SK-N-MC (cell line): ENCODE data around the gene MPPED2.

Experiments
- EZH2 ChIP-seq: fragments of 200-600 bp; sonication (generic); IDR thresholded peaks from one replicate; pipeline ENCODE4 v1.6.1; 2017; ENCODE audit warnings: antibody characterized with exemption
- FOXP2 ChIP-seq: optimal IDR thresholded peaks from 2 replicates; pipeline ENCODE3; 2011; ENCODE audit warnings: mild to moderate bottlenecking, moderate library complexity; ENCODE audit not compliant: insufficient read depth; ENCODE audit errors: extremely low read length, control extremely low read depth
- POLR2AphosphoS5 ChIP-seq: IDR thresholded peaks from 2 replicates; pipeline ENCODE4 v1.6.1; 2012; ENCODE audit warnings: mild to moderate bottlenecking, low read depth, low read length, borderline replicate concordance

DNA sequence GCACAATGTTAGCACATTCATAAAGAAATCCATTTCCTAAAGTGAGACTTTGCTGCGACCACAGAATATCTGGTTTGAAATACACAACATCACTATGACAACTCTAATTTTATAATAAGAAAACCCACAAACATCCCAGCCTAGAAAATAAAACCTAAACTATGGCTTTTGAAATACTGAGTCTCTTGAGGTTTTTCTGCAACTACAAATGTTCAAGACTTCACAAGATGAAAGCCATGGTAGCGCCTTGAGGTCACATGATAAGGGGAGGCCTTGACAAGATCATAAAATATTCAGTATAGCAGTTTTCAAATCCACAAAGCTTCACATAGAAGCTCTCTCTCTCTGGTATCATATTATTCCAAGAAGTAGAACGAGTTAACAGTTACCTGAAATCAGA is 126.8 kb downstream of the MPPED2 start:
- no peak for TF ChIP-seq EZH2
- no peak for TF ChIP-seq FOXP2
- no peak for TF ChIP-seq POLR2AphosphoS5
